DMS153 treated with DMSO at 0.1 percent for 48 hours (cell line): ENCODE measurements around the gene MFSD6L.

Experiments used
- DNase-seq: peaks from one replicate; lab custom pipeline; 2025; ENCODE audit not compliant: unreplicated experiment; lab: John Stamatoyannopoulos, UW

MFSD6L gene, protein sequence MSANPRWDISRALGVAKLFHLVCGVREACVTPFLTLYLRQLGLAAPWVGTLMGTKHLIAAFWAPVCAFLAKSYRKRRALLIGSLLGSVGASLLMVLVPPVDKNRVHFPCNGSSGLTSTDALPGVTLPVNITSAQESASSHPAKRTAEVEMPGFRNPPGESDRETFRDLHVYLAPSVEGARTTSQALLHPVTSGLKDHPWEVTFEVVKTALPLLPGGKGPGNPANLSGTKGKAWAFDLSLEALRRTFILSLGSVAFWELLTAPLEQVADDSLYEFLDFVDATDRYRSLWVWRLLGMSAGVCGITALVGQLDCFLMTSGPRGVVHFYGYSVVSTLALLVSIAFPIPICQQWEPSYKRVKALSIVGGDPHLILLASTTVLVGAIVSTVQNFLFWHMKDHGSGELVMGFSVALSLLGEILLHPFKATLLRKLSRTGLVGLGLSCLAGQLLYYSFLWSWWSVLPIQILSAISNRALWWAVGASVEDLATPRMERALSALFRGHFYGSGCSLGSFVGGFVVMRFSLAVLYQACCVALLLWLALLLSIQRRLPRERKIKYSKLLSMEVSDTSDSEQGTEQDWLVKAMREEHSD

DNA sequence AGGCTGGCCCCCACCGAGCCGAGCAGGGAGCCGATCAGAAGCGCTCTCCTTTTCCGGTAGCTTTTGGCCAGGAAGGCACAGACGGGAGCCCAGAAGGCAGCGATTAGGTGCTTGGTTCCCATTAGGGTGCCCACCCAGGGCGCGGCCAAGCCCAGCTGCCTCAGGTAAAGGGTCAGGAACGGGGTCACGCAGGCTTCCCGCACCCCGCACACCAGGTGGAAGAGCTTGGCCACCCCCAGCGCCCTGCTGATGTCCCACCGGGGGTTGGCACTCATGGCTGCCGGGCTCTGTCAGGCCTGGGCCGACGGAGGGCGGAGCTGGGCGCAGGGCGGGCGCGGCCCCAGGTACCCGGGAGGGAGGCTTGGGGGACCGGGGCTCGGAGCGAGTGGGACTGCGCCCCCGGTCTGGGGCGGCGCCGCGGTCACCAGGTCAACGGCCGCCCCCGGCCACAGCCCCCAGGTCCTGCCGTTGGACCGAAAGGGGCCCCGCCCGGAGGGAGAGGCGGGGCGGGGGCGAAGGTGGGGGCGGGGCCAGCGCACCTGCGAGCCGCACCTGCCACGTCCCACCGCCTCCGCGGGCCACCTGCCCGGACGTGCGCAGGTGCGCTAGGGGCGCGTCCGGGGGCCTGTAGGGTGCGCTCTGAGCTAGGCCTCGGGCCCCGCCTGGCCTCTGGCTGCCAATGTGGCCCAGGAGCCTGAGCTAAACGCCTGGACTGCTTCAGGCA, at the start of gene MFSD6L:
MFSD6L (minus strand) TSS at position 520 of the 724 bp plus-strand sequence; CDS start at position 275, 245 bp downstream.
- no peak for DNase-seq

- DNase-seq, result no peak
Observed at GRCh38 chr17:8847891-8848290, 48.7 kb upstream of the MFSD6L start.

DNA sequence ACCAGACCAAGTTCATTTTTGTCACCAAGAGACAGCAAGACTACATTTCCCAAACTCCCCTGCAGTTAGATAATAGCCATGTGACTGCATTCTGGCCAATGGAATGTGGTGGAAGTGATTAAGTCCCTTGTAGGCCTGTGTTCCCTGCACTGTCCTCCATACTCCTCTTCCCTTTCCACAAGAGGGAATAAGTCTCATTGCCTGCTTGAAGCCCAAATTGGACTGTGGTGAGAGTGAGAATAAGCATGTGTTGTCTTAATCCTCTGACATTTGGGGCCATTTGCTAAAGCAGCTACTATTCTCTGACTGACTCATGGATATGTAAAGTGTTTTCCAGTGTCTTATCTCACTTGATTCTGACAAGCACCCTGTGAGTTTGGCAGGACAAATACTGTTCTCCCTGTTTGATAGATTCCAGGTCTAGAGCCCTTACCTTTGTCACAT, 47.6 kb upstream of the MFSD6L start:
- no peak for DNase-seq

- no peak for DNase-seq
Observed at GRCh38 chr17:8844229-8845218, 45.4 kb upstream of the MFSD6L start.

- no peak for DNase-seq
Observed at GRCh38 chr17:8843344-8843743, 44.2 kb upstream of the MFSD6L start.

DNA sequence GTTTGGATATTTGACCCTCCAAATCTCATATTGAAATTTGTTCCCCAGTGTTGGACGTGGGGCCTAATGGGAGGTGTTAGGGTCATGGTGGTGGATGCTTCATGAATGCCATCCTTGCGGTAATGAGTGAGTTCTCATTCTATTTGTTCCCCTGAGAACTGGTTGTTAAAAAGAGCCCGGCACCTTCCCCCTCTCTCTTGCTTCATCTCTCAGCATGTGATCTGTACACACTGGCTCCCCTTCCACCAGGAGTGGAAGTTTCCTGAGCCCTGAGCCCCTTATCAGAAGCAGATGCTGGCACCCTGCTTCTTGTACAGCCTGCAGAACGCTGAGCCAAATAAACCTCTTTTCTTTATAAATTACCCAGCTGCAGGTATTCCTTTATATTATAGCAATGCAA, 42.7 kb upstream of the MFSD6L start:
- DNase-seq, result no peak

- no peak for DNase-seq
Observed at GRCh38 chr17:8839410-8839935, 40.3 kb upstream of the MFSD6L start.

GRCh38 chr17:8838551-8839095, 39.5 kb upstream of the MFSD6L start:
- no peak for DNase-seq

DNA sequence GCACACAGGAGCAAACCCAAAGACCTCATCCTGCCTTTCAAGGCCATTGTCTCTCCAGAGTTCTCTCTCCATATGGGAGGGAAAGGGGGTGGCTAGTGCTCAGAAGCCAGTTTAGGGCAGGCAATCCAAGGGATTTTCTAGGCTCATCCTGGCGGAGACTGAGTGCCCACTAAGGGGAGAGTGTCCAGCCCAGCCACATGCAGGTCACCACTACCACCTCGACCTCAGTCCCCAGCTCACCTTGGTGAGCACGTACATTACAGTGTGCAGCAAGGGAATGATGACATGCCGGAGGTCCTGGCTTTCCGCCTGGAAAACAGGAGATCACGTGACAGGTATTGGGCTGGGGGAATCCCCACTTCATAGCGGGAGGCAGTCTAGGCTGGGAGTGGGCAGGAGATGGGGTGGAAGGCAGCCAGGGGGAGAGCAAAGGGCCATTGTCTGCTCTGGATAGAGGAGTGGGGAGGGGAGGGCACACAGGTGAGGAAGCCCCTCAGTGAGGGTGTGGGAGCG, 38.5 kb upstream of the MFSD6L start:
- DNase-seq, result no peak

GRCh38 chr17:8836821-8837562, 37.8 kb upstream of the MFSD6L start:
- no peak for DNase-seq

DNA sequence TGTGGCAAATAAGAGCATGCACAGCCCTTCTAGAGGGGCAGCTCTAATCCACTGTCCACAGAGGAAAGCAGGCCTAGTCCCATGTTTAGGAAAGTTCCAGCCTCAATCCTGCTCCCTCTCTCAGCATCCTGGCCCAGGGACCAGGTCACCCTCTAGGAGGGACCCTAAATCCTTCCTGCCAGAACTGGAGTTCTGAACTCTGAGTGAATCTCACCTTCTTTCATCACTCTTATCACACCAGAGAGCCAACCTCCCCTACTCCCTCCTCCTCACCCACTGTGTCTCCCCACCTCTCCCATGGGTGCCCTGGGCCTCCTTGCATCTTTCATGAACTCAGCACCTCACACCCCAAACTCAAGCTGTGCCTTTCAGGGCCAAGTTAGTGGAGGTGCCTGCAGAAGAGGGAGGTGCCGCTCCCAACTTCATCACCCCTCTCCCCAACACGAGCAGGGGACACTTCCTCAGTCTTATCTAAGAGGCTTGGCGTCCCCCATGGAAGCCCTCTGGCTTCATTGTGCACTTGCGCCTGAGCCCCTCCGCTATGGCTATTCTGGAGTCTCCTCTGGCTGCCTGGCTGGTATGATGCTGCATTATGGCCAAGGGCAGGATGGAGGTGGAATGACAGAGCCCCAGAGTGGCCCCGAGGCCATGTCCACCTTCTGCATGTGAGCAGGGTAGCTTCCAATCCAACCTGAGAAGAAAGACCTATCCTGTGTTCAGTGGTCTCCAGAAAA, 36.6 kb upstream of the MFSD6L start:
- no peak for DNase-seq

DNA sequence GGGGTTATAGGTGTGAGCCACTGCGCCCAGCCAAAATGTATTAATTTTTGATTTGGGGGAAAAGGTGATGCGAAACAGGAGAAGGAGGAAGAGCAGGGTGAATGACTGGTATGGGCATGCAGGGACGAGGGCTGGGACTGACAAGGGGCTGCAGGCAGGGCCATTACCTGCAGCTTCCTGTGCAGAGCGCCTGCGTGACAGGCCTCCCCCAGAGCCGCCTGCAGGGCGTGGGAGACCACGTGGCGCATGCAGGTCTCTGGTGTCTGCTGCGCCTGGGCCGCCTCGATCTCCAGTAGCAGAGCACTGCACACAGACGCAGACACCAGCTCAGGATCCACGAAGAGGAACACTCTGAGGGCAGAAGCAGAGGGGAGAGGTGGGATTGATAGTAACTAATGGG, 35.9 kb upstream of the MFSD6L start:
- DNase-seq, result no peak

- DNase-seq, result no peak
Observed at GRCh38 chr17:8832711-8833352, 33.7 kb upstream of the MFSD6L start.

DNA sequence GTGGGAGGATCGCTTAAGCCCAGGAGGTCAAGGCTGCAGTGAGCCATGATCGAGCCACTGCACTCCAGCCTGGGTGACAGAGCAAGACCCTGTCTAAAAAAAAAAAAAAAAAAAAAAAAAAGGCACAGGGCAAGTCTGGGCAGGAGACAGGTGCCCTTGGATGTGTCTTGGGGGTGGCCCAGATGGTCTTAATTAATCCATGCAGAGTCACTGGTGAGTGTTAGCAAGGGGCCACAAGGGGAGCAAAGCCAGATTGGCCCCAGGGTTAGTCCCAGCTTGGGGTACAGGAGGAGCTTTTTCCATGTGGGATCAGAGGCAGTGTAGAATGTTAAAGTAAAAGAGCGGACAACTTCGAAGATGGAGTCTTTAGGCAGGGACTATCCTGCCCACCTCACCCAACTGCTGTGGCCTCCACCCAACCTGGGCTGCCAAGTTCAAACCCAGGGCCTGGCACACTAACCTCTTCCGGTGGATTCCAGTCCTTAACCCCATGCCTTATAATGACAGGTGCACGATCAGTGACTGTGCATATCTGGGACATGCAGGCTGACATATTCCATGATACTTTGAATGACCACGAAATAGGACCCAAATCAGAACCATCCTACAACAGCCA, 32.2 kb upstream of the MFSD6L start:
- DNase-seq, result no peak

DNA sequence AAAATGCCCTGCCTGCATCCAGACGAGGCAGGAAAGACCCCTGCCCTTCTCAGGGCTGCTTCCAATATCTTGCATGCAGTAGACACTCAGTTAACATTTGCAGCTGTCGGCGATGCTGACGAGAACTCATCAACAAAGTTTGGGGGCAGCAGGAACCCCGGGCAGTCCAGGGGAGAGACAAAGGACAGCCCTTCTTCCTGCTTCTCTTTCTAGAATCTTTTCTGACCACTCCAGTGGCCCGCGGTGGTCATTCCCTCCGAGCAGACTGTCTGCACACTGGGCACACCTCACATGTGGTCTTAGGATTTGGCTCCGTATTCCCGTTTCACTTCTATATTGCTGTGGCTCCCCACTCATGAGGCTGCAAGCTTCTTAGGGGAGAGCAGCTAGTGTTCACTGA, 31.0 kb upstream of the MFSD6L start:
- DNase-seq, result no peak

- DNase-seq, result no peak
Observed at GRCh38 chr17:8829036-8829941, 30.1 kb upstream of the MFSD6L start.

DNA sequence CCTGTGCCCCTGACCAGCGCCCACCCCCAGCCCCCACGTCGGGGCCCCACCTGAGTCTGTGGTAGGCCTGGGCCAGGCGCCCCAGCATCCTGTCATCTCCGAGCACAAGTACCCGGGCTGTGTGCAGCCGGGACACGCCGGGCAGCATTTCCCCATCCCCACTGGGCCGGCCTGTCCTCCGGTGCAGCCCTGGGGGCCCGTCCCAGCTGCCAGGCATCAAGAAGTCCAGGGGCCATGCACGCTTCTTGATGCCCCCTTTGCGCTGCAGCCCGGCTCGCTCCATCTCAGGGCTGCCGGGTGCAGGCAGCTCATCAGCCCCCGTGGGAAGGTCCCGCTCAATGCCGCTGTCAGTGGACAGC, 29.3 kb upstream of the MFSD6L start:
- no peak for DNase-seq
